ENCODE data around the gene GPATCH8. TPM values are rescaled to one million over a fixed set of nuclear protein-coding genes. Genes with fewer than 3 reads are reported as not detected.

The GPATCH8 gene
- polyA plus RNA-seq, 1 donor: 28.2 TPM

- no peak for DNase-seq (ENCODE audit: low read depth)
Observed at GRCh38 chr17:44354582-44355561, 148.3 kb downstream of the GPATCH8 start.

DNA sequence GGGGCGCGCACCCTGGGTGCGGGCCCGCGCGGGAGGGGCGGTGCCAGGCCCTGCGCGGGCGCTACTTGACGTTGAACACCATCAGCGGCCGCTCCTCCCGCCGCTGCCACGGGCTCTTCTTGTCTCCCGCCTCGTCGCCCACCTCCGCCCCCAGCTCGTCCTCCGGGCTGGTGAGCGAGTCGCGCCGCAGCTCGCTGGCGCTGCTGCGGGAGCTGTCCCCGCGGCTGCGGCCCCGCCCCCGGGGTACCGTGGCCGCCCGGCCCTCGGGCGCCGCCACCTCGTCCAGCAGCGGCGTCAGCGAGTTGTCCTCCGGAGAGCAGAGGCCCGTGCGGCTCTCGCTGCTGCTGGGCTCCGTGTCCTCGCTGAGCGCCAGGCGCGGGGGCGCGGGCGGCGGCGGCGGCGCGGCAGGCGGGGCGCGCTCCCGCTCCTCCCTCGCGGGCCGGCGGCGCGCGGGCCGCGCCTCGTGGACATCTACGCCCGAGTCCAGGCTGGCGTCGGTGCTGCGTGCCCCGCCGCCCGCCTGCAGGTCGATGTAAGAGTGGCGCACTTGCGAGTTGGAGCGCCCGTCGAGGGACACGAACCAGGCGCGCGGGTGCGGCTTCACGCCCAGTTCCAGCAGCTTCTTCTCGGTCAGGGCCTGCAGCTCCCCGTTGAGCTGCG lies 149.4 kb downstream of the GPATCH8 start:
- DNase-seq (ENCODE audit: low read depth): no peak

- no peak for DNase-seq (ENCODE audit: low read depth)
Observed at GRCh38 chr17:44352828-44353671, 150.2 kb downstream of the GPATCH8 start.

GRCh38 chr17:44351961-44352827 lies 151.0 kb downstream of the GPATCH8 start:
- no peak for DNase-seq (ENCODE audit: low read depth)

DNA sequence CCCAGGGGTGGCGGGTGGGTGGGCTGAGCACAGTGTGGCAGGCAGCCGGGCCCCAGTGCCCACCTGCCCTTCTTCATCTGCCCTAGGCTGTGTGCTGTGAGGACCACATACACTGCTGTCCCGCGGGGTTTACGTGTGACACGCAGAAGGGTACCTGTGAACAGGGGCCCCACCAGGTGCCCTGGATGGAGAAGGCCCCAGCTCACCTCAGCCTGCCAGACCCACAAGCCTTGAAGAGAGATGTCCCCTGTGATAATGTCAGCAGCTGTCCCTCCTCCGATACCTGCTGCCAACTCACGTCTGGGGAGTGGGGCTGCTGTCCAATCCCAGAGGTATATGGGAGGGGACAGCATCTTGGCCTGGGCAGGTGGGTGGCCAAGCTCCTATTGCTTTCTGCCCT lies 151.7 kb downstream of the GPATCH8 start:
- no peak for DNase-seq (ENCODE audit: low read depth)

DNA sequence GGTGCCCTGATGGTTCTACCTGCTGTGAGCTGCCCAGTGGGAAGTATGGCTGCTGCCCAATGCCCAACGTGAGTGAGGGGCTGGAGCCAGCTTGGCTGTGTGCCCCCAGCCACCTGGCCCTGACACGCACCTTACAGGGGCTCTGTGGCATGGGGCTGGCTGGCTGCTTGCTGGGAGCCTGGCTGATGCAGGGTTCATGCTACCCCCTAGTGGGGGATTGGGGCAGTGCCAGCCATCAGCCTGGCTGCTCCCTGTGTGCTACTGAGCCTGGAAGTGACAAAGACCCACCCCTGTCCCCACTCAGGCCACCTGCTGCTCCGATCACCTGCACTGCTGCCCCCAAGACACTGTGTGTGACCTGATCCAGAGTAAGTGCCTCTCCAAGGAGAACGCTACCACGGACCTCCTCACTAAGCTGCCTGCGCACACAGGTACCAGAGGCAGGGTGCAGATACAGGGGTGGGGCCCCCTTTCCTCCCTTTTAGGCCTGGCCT lies 152.4 kb downstream of the GPATCH8 start:
- no peak for DNase-seq (ENCODE audit: low read depth)

GRCh38 chr17:44349553-44350070 lies 153.6 kb downstream of the GPATCH8 start:
- no peak for DNase-seq (ENCODE audit: low read depth)

DNA sequence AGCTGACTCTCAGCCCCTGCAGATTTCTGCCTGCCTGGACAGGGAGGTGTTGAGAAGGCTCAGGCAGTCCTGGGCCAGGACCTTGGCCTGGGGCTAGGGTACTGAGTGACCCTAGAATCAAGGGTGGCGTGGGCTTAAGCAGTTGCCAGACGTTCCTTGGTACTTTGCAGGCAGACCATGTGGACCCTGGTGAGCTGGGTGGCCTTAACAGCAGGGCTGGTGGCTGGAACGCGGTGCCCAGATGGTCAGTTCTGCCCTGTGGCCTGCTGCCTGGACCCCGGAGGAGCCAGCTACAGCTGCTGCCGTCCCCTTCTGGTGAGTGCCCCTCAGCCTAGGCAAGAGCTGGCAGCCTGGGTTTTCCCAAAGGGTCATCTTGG lies 154.2 kb downstream of the GPATCH8 start:
- DNase-seq (ENCODE audit: low read depth): no peak

DNA sequence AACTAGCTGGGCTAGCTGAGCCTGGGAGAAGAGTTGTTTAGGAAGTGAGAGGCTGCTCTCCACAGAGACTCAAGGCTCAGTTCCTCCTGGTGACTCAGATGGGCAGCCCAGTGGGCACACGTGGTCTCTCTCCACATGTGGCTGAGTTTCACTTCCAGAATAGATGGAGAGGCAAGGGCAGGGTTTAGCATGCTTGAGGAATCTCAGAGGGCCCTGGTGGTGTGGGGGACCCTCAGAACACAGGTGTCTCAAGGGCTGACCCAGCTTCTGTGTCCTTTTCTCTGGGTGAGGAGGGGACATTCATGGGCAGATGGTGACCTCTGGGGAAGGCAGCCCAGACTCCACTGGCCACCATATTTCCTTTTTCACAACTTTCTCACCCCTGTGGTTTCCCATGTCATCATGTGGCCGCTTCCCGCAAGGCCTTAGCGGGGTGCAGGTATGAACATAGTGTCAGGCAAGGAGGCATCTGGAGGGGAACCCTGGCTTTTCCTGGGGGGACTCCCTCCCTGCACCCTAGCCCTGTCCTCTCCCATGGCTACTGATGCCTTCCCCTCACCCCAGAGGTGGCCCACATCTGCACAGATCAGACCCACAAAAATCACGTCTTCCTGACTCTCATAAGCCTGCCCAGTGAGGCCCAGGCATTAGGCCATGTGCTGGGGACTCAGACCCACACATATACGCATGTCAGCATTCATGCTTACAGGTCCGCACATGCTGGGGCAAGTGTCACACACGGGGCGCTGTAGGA lies 154.8 kb downstream of the GPATCH8 start:
- DNase-seq (ENCODE audit: low read depth): no peak

Other genes with a start within 250 kb of the GPATCH8 start
- gene SLC4A1, start 235.3 kb downstream of the GPATCH8 start, polyA plus RNA-seq (ENCODE audit: insufficient read length): 11.3 TPM
- 2.0 TPM for gene RUNDC3A, start 194.8 kb downstream of the GPATCH8 start, polyA plus RNA-seq (ENCODE audit: insufficient read length)
- gene SLC25A39, start 178.6 kb downstream of the GPATCH8 start, polyA plus RNA-seq (ENCODE audit: insufficient read length): 54.3 TPM
- 218 TPM for gene GRN, start 158.1 kb downstream of the GPATCH8 start, polyA plus RNA-seq (ENCODE audit: insufficient read length)
- gene FAM171A2, start 139.6 kb downstream of the GPATCH8 start, polyA plus RNA-seq (ENCODE audit: insufficient read length): 105 TPM
- 2.9 TPM for gene ITGA2B, start 113.8 kb downstream of the GPATCH8 start, polyA plus RNA-seq (ENCODE audit: insufficient read length)
- 14.5 TPM for gene FZD2, start 54.1 kb upstream of the GPATCH8 start, polyA plus RNA-seq (ENCODE audit: insufficient read length)
- 1.9 TPM for gene MEIOC, start 153.1 kb upstream of the GPATCH8 start, polyA plus RNA-seq (ENCODE audit: insufficient read length)
- 28.2 TPM for gene CCDC43, start 186.4 kb upstream of the GPATCH8 start, polyA plus RNA-seq (ENCODE audit: insufficient read length)
- 8.2 TPM for gene DBF4B, start 205.3 kb upstream of the GPATCH8 start, polyA plus RNA-seq (ENCODE audit: insufficient read length)